ENCODE results near the gene VTI1A.

GRCh38 chr10:112790030-112790429 is 343.0 kb downstream of the VTI1A start:
- TF ChIP-seq, protein P1, sequence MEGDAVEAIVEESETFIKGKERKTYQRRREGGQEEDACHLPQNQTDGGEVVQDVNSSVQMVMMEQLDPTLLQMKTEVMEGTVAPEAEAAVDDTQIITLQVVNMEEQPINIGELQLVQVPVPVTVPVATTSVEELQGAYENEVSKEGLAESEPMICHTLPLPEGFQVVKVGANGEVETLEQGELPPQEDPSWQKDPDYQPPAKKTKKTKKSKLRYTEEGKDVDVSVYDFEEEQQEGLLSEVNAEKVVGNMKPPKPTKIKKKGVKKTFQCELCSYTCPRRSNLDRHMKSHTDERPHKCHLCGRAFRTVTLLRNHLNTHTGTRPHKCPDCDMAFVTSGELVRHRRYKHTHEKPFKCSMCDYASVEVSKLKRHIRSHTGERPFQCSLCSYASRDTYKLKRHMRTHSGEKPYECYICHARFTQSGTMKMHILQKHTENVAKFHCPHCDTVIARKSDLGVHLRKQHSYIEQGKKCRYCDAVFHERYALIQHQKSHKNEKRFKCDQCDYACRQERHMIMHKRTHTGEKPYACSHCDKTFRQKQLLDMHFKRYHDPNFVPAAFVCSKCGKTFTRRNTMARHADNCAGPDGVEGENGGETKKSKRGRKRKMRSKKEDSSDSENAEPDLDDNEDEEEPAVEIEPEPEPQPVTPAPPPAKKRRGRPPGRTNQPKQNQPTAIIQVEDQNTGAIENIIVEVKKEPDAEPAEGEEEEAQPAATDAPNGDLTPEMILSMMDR (IDR thresholded peaks at IDR 0.05) = no peak
- TF ChIP-seq POLR2AphosphoS5 (IDR thresholded peaks at IDR 0.05) = no peak

Measured in upper lobe of left lung (tissue), 4 donors.